ENCODE data around the gene SP7.

The SP7 gene

DNA sequence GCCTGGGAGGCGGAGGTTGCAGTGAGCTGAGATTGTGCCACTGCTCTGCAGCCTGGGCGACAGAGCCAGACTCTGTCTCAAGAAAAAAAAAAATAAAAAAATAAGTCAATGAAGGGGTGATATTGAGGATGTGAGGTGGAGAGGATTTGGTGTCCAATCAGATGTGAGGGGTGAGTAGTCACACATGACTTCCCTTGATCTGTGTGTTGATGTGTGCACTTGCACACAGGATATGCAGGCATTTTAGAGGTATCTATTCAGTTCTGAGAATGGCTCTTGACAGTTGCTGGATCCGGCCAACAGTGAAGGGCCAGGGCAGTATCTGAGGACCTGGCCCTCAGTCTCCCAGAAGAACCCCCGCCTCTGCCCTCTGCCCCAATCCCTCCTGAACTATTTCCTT, 7.8 kb upstream of the SP7 start:
- peaks cover 15% of the 10 kb centered on the region for H3K27me3 Mint-ChIP-seq (ENCODE audit: low read depth)
- H3K9me3 Mint-ChIP-seq: no peaks in the 10 kb centered on the region
- peak overlapping the region; percentile 67 to 82 (median 76) for H3K4me3 Mint-ChIP-seq
- H3K4me1 Mint-ChIP-seq: peaks cover 26% of the 10 kb centered on the region
- peak overlapping the region; percentile 8 to 46 (median 38) for H3K27ac Mint-ChIP-seq
- TF ChIP-seq, protein P1, sequence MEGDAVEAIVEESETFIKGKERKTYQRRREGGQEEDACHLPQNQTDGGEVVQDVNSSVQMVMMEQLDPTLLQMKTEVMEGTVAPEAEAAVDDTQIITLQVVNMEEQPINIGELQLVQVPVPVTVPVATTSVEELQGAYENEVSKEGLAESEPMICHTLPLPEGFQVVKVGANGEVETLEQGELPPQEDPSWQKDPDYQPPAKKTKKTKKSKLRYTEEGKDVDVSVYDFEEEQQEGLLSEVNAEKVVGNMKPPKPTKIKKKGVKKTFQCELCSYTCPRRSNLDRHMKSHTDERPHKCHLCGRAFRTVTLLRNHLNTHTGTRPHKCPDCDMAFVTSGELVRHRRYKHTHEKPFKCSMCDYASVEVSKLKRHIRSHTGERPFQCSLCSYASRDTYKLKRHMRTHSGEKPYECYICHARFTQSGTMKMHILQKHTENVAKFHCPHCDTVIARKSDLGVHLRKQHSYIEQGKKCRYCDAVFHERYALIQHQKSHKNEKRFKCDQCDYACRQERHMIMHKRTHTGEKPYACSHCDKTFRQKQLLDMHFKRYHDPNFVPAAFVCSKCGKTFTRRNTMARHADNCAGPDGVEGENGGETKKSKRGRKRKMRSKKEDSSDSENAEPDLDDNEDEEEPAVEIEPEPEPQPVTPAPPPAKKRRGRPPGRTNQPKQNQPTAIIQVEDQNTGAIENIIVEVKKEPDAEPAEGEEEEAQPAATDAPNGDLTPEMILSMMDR (IDR thresholded peaks at IDR 0.05; ENCODE audit: unreplicated experiment in 3 of 3): no peak
- H3K36me3 Mint-ChIP-seq (ENCODE audit: low read depth): no peaks in the 10 kb centered on the region

- TF ChIP-seq, protein P1 (IDR thresholded peaks at IDR 0.05; ENCODE audit: unreplicated experiment in 3 of 3): no peak
- H3K4me1 Mint-ChIP-seq: peaks cover 28% of the 10 kb centered on the region
- no peaks in the 10 kb centered on the region for H3K36me3 Mint-ChIP-seq (ENCODE audit: low read depth)
- no peaks in the 10 kb centered on the region for H3K9me3 Mint-ChIP-seq
- peak overlapping the region; percentile 67 to 82 (median 76) for H3K4me3 Mint-ChIP-seq
- peak overlapping the region in 2 of 3 experiments; percentile 8 to 43 for H3K27ac Mint-ChIP-seq
- peaks cover 15% of the 10 kb centered on the region for H3K27me3 Mint-ChIP-seq (ENCODE audit: low read depth)
Measured at GRCh38 chr12:53343449-53343848, 7.3 kb upstream of the SP7 start.

GRCh38 chr12:53340398-53340797, 4.2 kb upstream of the SP7 start:
- H3K4me3 Mint-ChIP-seq: no peak overlapping the region
- no peak overlapping the region for H3K27ac Mint-ChIP-seq
- no peaks in the 10 kb centered on the region for H3K36me3 Mint-ChIP-seq (ENCODE audit: low read depth)
- peaks cover 21% of the 10 kb centered on the region for H3K27me3 Mint-ChIP-seq (ENCODE audit: low read depth)
- H3K9me3 Mint-ChIP-seq: no peaks in the 10 kb centered on the region
- TF ChIP-seq, protein P1 (IDR thresholded peaks at IDR 0.05; ENCODE audit: unreplicated experiment in 3 of 3): no peak
- H3K4me1 Mint-ChIP-seq: peaks cover 34% of the 10 kb centered on the region

DNA sequence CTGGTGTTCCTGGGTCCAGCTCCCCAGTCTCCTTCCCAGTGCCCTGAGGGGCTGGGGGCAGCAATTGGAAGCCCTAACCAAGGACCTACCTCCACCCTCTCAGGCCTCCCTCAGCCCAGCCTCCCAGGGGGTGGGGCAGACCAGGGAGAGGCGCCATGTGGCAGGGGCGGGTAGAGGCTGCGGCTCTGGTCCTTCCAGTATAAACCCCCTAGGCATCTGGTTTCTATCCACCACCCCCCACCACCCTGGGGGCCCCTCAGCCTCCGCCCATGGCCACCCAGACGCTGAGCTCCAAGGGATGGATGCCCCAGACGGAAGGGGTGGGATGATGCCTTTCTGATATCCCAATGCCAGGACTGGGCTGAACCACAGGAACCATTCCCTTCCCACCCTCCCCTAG, 2.8 kb upstream of the SP7 start:
- H3K4me3 Mint-ChIP-seq: no peak overlapping the region
- H3K27ac Mint-ChIP-seq: no peak overlapping the region
- H3K36me3 Mint-ChIP-seq (ENCODE audit: low read depth): no peaks in the 10 kb centered on the region
- peaks cover 28% of the 10 kb centered on the region for H3K4me1 Mint-ChIP-seq
- H3K27me3 Mint-ChIP-seq (ENCODE audit: low read depth): peaks cover 25% of the 10 kb centered on the region
- TF ChIP-seq, protein P1 (IDR thresholded peaks at IDR 0.05; ENCODE audit: unreplicated experiment in 3 of 3): no peak
- no peaks in the 10 kb centered on the region for H3K9me3 Mint-ChIP-seq

DNA sequence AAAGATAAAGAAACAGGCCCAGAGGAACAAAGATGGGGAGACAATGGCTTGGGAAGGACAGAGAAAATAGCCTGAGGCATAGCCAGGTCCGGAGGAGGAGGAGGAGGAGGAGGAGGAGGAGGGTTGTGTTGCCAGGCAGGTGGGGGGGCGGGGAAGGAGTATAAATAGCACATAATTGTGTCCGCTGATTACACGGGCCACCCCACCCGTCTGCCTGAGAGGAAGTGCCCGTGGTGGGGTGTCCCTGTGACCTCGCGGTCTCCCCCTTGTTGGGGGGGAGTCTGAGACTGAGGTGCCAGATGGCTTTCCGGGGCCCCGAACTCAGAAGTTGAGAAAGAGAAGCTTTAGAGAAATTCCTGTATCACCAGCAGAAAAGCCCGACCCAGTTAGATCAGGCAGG, 1.9 kb upstream of the SP7 start:
- H3K4me1 Mint-ChIP-seq: peaks cover 21% of the 10 kb centered on the region

GRCh38 chr12:53334822-53335221, 1.3 kb downstream of the SP7 start:
- peak overlapping the region in 1 of 3 experiments; percentile 14 for H3K4me3 Mint-ChIP-seq
- peaks cover 24% of the 10 kb centered on the region for H3K27me3 Mint-ChIP-seq (ENCODE audit: low read depth)
- TF ChIP-seq, protein P1 (IDR thresholded peaks at IDR 0.05; ENCODE audit: unreplicated experiment in 3 of 3): no peak
- H3K27ac Mint-ChIP-seq: peak overlapping the region; percentile 24 to 32 (median 31)
- no peaks in the 10 kb centered on the region for H3K9me3 Mint-ChIP-seq
- no peaks in the 10 kb centered on the region for H3K36me3 Mint-ChIP-seq (ENCODE audit: low read depth)
- peaks cover 27% of the 10 kb centered on the region for H3K4me1 Mint-ChIP-seq

More for the DNA sequence above, 1.9 kb upstream of the SP7 start:
- H3K9me3 Mint-ChIP-seq: no peaks in the 10 kb centered on the region
- TF ChIP-seq, protein P1 (IDR thresholded peaks at IDR 0.05; ENCODE audit: unreplicated experiment in 3 of 3): no peak
- no peaks in the 10 kb centered on the region for H3K36me3 Mint-ChIP-seq (ENCODE audit: low read depth)
- peak overlapping the region in 1 of 3 experiments; percentile 11 for H3K27ac Mint-ChIP-seq
- peak overlapping the region in 1 of 3 experiments; percentile 8 for H3K4me3 Mint-ChIP-seq
- peaks cover 27% of the 10 kb centered on the region for H3K27me3 Mint-ChIP-seq (ENCODE audit: low read depth)

Measured in nephron (organoid).